H1 (cell line): ENCODE measurements around the gene ST3GAL3. TPM values are rescaled to one million over a fixed set of nuclear protein-coding genes. Genes with fewer than 3 reads are reported as not detected.

Experiments
- CTCF ChIA-PET: fragments of 300-600 bp; sonication (Branson Sonifier 250); formaldehyde crosslinking; loops from one replicate; lab custom pipeline; 2021; ENCODE audit not compliant: partially characterized antibody; lab: Charles Lee
- POLR2A ChIA-PET: fragments of 300-600 bp; sonication (Branson Sonifier 250); formaldehyde crosslinking; loops from one replicate; lab custom pipeline; 2021; ENCODE audit warnings: inconsistent platforms; ENCODE audit not compliant: partially characterized antibody; lab: Charles Lee
- DNase-seq, 2 experiments: peaks; one replicate each; pipeline versions ENCODE4 v3.0.0 to v3.0.0-alpha.2; 2010 to 2022; ENCODE audit warnings: low spot score in 2 of 2, low read depth in 1 of 2, mixed read lengths in 1 of 2
- FAIRE-seq: peaks from 2 replicates; lab custom pipeline; 2011; peaks lifted over from hg19 to GRCh38; lab: Jason Lieb, UNC
- H2AFZ ChIP-seq: 2 replicates; pipeline ENCODE4 v1.8.1; 2012; ENCODE audit warnings: low read length, inconsistent platforms
- H2AK5ac ChIP-seq: 2 replicates; pipeline ENCODE4 v1.6.1; 2013; ENCODE audit warnings: low read depth, low read length
- H2BK120ac ChIP-seq: replicated peaks from 2 replicates; pipeline ENCODE3; 2013; ENCODE audit warnings: low read depth, low read length, inconsistent platforms
- H2BK12ac ChIP-seq: 2 replicates; pipeline ENCODE4 v1.6.1; 2013; ENCODE audit warnings: low read depth, low read length
- H2BK15ac ChIP-seq: 2 replicates; pipeline ENCODE4 v1.6.1; 2013; ENCODE audit warnings: low read length
- H2BK20ac ChIP-seq: 2 replicates; pipeline ENCODE4 v1.6.1; 2013; ENCODE audit warnings: low read length
- H2BK5ac ChIP-seq: 2 replicates; pipeline ENCODE4 v1.6.1; 2013; ENCODE audit warnings: low read depth, low read length
- H3K14ac ChIP-seq: 2 replicates; pipeline ENCODE4 v1.6.1; 2013; ENCODE audit warnings: inconsistent platforms; ENCODE audit not compliant: insufficient read length
- H3K18ac ChIP-seq: 2 replicates; pipeline ENCODE4 v1.6.1; 2013; ENCODE audit warnings: low read length; ENCODE audit errors: extremely low read depth
- H3K23ac ChIP-seq: 2 replicates; pipeline ENCODE4 v1.6.1; 2013; ENCODE audit warnings: inconsistent platforms; ENCODE audit not compliant: insufficient read length
- H3K23me2 ChIP-seq: 2 replicates; pipeline ENCODE4 v1.6.1; 2013; ENCODE audit warnings: low read depth, low read length
- H3K27ac ChIP-seq: 2 replicates; pipeline ENCODE4 v1.6.1; 2011; ENCODE audit warnings: low read depth, low read length, inconsistent platforms
- H3K27me3 ChIP-seq, 4 experiments: replicated peaks in 1 of 4; 1 replicate in 1 of 4; 2 replicates in 3 of 4; pipeline versions ENCODE4 v1.6.1 to v1.8.1; 2011 to 2013; ENCODE audit warnings: low read length in 3 of 4, mild to moderate bottlenecking in 3 of 4, inconsistent platforms in 2 of 4, mixed read lengths in 2 of 4, moderate library complexity in 1 of 4; ENCODE audit not compliant: control insufficient read depth in 3 of 4, insufficient read depth in 3 of 4; ENCODE audit errors: extremely low read depth in 1 of 4
- H3K36me3 ChIP-seq, 4 experiments: 2 replicates each; pipeline versions ENCODE4 v1.6.1 to v1.8.1; 2011 to 2013; ENCODE audit warnings: mild to moderate bottlenecking in 4 of 4, low read length in 3 of 4, moderate library complexity in 2 of 4, control low read depth in 1 of 4, inconsistent platforms in 1 of 4; ENCODE audit not compliant: insufficient read depth in 4 of 4, control insufficient read depth in 2 of 4
- H3K4ac ChIP-seq: replicated peaks from 2 replicates; pipeline ENCODE3; 2013; ENCODE audit warnings: low read length, low read depth, mixed read lengths, inconsistent platforms; ENCODE audit not compliant: insufficient read length
- H3K4me1 ChIP-seq, 4 experiments: replicated peaks in 1 of 4; 1 replicate in 1 of 4; 2 replicates in 3 of 4; pipeline versions ENCODE4 v1.6.1 to v1.8.1; 2011 to 2013; ENCODE audit warnings: low read length in 3 of 4, inconsistent platforms in 2 of 4, mixed read lengths in 1 of 4; ENCODE audit not compliant: insufficient read depth in 4 of 4, control insufficient read depth in 3 of 4
- H3K4me2 ChIP-seq, 2 experiments: 2 replicates each; pipeline versions ENCODE4 v1.6.1 to v1.8.1; 2011 to 2013; ENCODE audit warnings: low read depth in 2 of 2, low read length in 2 of 2, control low read depth in 1 of 2, inconsistent platforms in 1 of 2, mild to moderate bottlenecking in 1 of 2; ENCODE audit not compliant: insufficient read depth in 1 of 2
- H3K4me3 ChIP-seq, 4 experiments: fragments of 200-600, 300-600 bp in 1 of 4; sonication (generic), shearing (Covaris generic), sonication (Bioruptor Twin) in 1 of 4; 2 replicates each; pipeline versions ENCODE4 v1.5.1 to v1.8.1; 2011 to 2016; ENCODE audit warnings: low read length in 4 of 4, low read depth in 3 of 4, control low read depth in 2 of 4, inconsistent platforms in 2 of 4, mild to moderate bottlenecking in 2 of 4, mixed read lengths in 1 of 4, moderate library complexity in 1 of 4; ENCODE audit not compliant: insufficient read depth in 2 of 4; ENCODE audit errors: extremely low read depth in 1 of 4
- H3K56ac ChIP-seq: replicated peaks from 2 replicates; pipeline ENCODE3; 2013; ENCODE audit warnings: low read depth, mild to moderate bottlenecking, mixed read lengths, low read length, inconsistent platforms; ENCODE audit not compliant: insufficient read length
- H3K79me1 ChIP-seq: 2 replicates; pipeline ENCODE4 v1.6.1; 2013; ENCODE audit warnings: low read depth, low read length, control low read depth
- H3K79me2 ChIP-seq, 2 experiments: 2 replicates each; pipeline versions ENCODE4 v1.6.1 to v1.8.1; 2012 to 2013; ENCODE audit warnings: low read length in 2 of 2, mild to moderate bottlenecking in 2 of 2, inconsistent platforms in 1 of 2; ENCODE audit not compliant: insufficient read depth in 2 of 2, control insufficient read depth in 1 of 2
- H3K9ac ChIP-seq, 4 experiments: replicated peaks in 1 of 4; 1 replicate in 1 of 4; 2 replicates in 3 of 4; pipeline versions ENCODE4 v1.6.1 to v1.8.1; 2011 to 2013; ENCODE audit warnings: low read depth in 3 of 4, low read length in 3 of 4, control low read depth in 2 of 4, mild to moderate bottlenecking in 2 of 4, moderate library complexity in 2 of 4, inconsistent platforms in 1 of 4; ENCODE audit errors: extremely low read depth in 1 of 4
- H3K9me3 ChIP-seq, 2 experiments: 2 replicates each; pipeline versions ENCODE4 v1.6.1 to v1.8.1; 2012 to 2013; ENCODE audit warnings: mild to moderate bottlenecking in 2 of 2, moderate library complexity in 2 of 2, control low read depth in 1 of 2, inconsistent platforms in 1 of 2, low read depth in 1 of 2, low read length in 1 of 2, mixed read lengths in 1 of 2; ENCODE audit not compliant: insufficient read depth in 2 of 2
- H4K20me1 ChIP-seq, 2 experiments: replicated peaks in 1 of 2; 2 replicates each; pipeline versions ENCODE3 to v1.8.1; 2011 to 2013; ENCODE audit warnings: inconsistent platforms in 2 of 2, low read length in 2 of 2, mild to moderate bottlenecking in 1 of 2; ENCODE audit not compliant: insufficient read depth in 2 of 2, control insufficient read depth in 1 of 2
- H4K5ac ChIP-seq: 2 replicates; pipeline ENCODE4 v1.6.1; 2013; ENCODE audit warnings: low read length, low read depth, mixed read lengths, inconsistent platforms; ENCODE audit not compliant: insufficient read length
- H4K8ac ChIP-seq: 2 replicates; pipeline ENCODE4 v1.8.0; 2013; ENCODE audit warnings: mild to moderate bottlenecking, moderate library complexity, low read length, inconsistent platforms; ENCODE audit not compliant: insufficient read depth; ENCODE audit errors: extremely low read depth
- H4K91ac ChIP-seq: replicated peaks from 2 replicates; pipeline ENCODE3; 2013; ENCODE audit warnings: low read length, mixed read lengths, inconsistent platforms; ENCODE audit not compliant: insufficient read length
- CBX5 ChIP-seq: fragments of 300-800, 300-1000 bp; sonication (generic); IDR thresholded peaks from 2 replicates; pipeline ENCODE4 v1.7.1; 2016; ENCODE audit warnings: antibody characterized with exemption, low read length, low read depth
- CTBP2 ChIP-seq: IDR thresholded peaks from 2 replicates; pipeline ENCODE4 v1.7.0; 2011; ENCODE audit warnings: borderline replicate concordance, mild to moderate bottlenecking, moderate library complexity, mixed read lengths, low read length; ENCODE audit not compliant: insufficient read depth, insufficient read length
- EP300 ChIP-seq, 2 experiments: IDR thresholded peaks; 1 replicate in 1 of 2; 2 replicates in 1 of 2; pipeline ENCODE4 v1.6.1; 2011 to 2012; ENCODE audit warnings: low read depth in 2 of 2, low read length in 2 of 2, mild to moderate bottlenecking in 2 of 2, borderline replicate concordance in 1 of 2, inconsistent platforms in 1 of 2, moderate library complexity in 1 of 2
- FOSL1 ChIP-seq: IDR thresholded peaks from 2 replicates; pipeline ENCODE4 v1.6.1; 2011; ENCODE audit warnings: mild to moderate bottlenecking, low read depth, low read length, moderate library complexity; ENCODE audit not compliant: insufficient read depth
- GABPA ChIP-seq: IDR thresholded peaks from 2 replicates; pipeline ENCODE4 v1.6.1; 2011; ENCODE audit warnings: mild to moderate bottlenecking, low read length, moderate library complexity, borderline replicate concordance; ENCODE audit not compliant: insufficient read depth
- GTF2F1 ChIP-seq: IDR thresholded peaks from 2 replicates; pipeline ENCODE4 v1.6.1; 2012; ENCODE audit warnings: low read depth, low read length, improper control_type of control experiment, borderline replicate concordance
- KDM4A ChIP-seq: IDR thresholded peaks from one replicate; pipeline ENCODE4 v1.7.1; 2012; ENCODE audit warnings: low read depth, mild to moderate bottlenecking, moderate library complexity, low read length, inconsistent platforms; ENCODE audit not compliant: severe bottlenecking
- SRF ChIP-seq: IDR thresholded peaks from 2 replicates; pipeline ENCODE4 v1.6.1; 2011; ENCODE audit warnings: mild to moderate bottlenecking, low read depth, low read length, moderate library complexity
- TCF12 ChIP-seq: IDR thresholded peaks from 2 replicates; pipeline ENCODE4 v1.6.1; 2011; ENCODE audit warnings: low read depth, mild to moderate bottlenecking, low read length
- WGBS, 2 experiments: shearing (Covaris generic) in 1 of 2; methylation state at CpG; one replicate each; pipeline versions ENCODE4 v1.1.6 to v1.1.7; 2013 to 2015; ENCODE audit warnings: low lambda C conversion rate in 2 of 2, mixed read lengths in 2 of 2, inconsistent platforms in 1 of 2, low coverage in 1 of 2, missing lambda C conversion rate in 1 of 2; ENCODE audit not compliant: insufficient replicate concordance in 2 of 2, insufficient coverage in 1 of 2, insufficient read length in 1 of 2; ENCODE audit errors: extremely low coverage in 1 of 2, missing lambda C conversion rate in 1 of 2; 5-methylcytosine and 5-hydroxymethylcytosine counted together
- polyA plus RNA-seq, 7 experiments: library from polyadenylated mRNA; depleted of rRNA in 3 of 7; stranded (reverse) in 5 of 7; unstranded in 2 of 7; fragments of >200 nt in 5 of 7; fragments of 200-250 nt in 2 of 7; gene quantifications; 1 replicate in 5 of 7; 2 replicates in 1 of 7; 4 replicates in 1 of 7; pipeline versions ENCODE4 v1.2.1 to v1.2.3, GENCODE V29; 2011 to 2013; ENCODE audit warnings: missing spikeins in 2 of 7, mixed read lengths in 2 of 7
- total RNA-seq: library from RNA; stranded (reverse); fragmentation: NEBNext Ultra II Directional; extraction: Animal tissue kit (Norgen Biotek cat#: 25700); gene quantifications from 2 replicates; pipeline ENCODE4 v1.2.1, GENCODE V29; 2021
- TF ChIP-seq, protein P1 (sequence below): IDR thresholded peaks from 2 replicates; pipeline ENCODE4 v1.6.1; 2012; ENCODE audit warnings: low read length, inconsistent platforms

Gene ST3GAL3
- total and polyA plus RNA-seq, 2 of the 8 experiments (the other 6 are each of a cell fraction or from before 2014, with no cell fraction given), result 6.8 to 7.0 TPM

DNA sequence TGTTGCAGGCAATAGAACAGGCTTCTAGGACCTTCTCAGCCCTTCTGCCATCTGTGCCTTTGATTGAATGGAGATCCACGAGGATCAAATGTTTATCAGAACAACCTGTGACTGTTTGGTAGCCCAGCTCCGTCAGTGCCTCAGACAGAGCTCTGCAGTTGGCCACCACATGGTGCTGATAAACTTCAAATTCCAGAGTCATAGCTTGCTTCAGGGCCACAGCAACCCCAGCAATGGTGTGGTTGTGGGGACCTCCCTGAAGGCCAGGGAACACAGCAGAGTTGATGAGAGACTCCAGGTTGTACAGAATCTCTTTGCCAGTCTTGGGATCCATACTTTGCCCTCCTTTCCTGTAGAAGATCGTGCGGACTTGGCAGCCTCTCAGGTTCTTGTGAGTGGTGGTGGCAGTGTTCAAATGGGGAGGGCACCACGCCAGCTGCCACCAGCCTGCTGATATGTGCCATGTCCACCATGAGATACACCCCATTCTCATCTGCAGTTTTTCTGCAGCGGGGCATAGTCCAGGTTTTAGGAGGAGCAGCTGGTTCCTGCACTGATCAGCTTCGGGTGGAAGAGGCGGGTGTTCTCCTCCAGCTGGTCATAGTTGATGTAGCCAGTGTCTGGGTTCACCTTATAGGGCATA is 143.4 kb downstream of the ST3GAL3 start:
- H2BK5ac ChIP-seq, result no peak overlapping the region
- H3K23ac ChIP-seq, result no peak overlapping the region
- no peak overlapping the region for H2BK20ac ChIP-seq
- H3K79me1 ChIP-seq, result no peaks in the 10 kb centered on the region
- 0 out of 2 replicates have a peak overlapping the region, but pooled peaks have one; percentile 5 for H2BK15ac ChIP-seq
- no peaks in the 10 kb centered on the region for H3K27me3 ChIP-seq
- H2BK12ac ChIP-seq, result no peak overlapping the region
- peaks cover 0 to 2% (median under 1%) of the 10 kb centered on the region in 4 experiments; a peak in 2 of 7 replicates for H3K4me1 ChIP-seq
- H4K20me1 ChIP-seq, result no peaks in the 10 kb centered on the region
- H4K91ac ChIP-seq, result no peak overlapping the region
- H4K5ac ChIP-seq, result no peak overlapping the region
- no peak overlapping the region for H3K4me2 ChIP-seq
- DNase-seq (peak in 1 of 2 experiments; percentile 26), FAIRE-seq (no peak)
- no peak overlapping the region for H3K14ac ChIP-seq
- no peaks in the 10 kb centered on the region for H3K9me3 ChIP-seq
- no peak overlapping the region for H3K27ac ChIP-seq
- no peak overlapping the region for H2BK120ac ChIP-seq
- ChIA-PET POLR2A (interaction anchor here (0.8 to 1.4 kb wide), 2 partner anchors 12 to 62 kb away, joined by 3 read pairs; no protein-coding TSS in a partner anchor), CTCF (interaction anchor here (1.1 to 3.4 kb wide), 7 partner anchors 10 to 86 kb away, joined by 3 to 19 read pairs (median 5); no protein-coding TSS in a partner anchor)
- H3K18ac ChIP-seq, result no peak overlapping the region
- no peaks in the 10 kb centered on the region for H3K23me2 ChIP-seq
- no peaks in the 10 kb centered on the region for H3K79me2 ChIP-seq
- H3K4me3 ChIP-seq, result no peak overlapping the region
- H2AK5ac ChIP-seq, result no peak overlapping the region
- H3K36me3 ChIP-seq, result no peaks in the 10 kb centered on the region
- H2AFZ ChIP-seq, result no peak overlapping the region
- H3K56ac ChIP-seq, result no peak overlapping the region
- no peak overlapping the region for H3K4ac ChIP-seq
- WGBS, 2 experiments, result 92% methylated on average over 8 of the region's 8 CpGs; no CpG with 5 or more reads in 1 of the 2 experiments
- no peak overlapping the region for H4K8ac ChIP-seq
- H3K9ac ChIP-seq, result no peak overlapping the region
- no peak for TF ChIP-seq CTBP2
- TF ChIP-seq FOSL1, result no peak
- TF ChIP-seq KDM4A, result no peak
- no peak for TF ChIP-seq EP300 (IDR thresholded peaks at IDR 0.05; ENCODE audit: borderline replicate concordance in 1 of 2, low read depth in 2 of 2, low read length in 2 of 2)
- no peak for TF ChIP-seq TCF12
- TF ChIP-seq GABPA, result no peak
- TF ChIP-seq GTF2F1, result no peak
- TF ChIP-seq, protein P1, sequence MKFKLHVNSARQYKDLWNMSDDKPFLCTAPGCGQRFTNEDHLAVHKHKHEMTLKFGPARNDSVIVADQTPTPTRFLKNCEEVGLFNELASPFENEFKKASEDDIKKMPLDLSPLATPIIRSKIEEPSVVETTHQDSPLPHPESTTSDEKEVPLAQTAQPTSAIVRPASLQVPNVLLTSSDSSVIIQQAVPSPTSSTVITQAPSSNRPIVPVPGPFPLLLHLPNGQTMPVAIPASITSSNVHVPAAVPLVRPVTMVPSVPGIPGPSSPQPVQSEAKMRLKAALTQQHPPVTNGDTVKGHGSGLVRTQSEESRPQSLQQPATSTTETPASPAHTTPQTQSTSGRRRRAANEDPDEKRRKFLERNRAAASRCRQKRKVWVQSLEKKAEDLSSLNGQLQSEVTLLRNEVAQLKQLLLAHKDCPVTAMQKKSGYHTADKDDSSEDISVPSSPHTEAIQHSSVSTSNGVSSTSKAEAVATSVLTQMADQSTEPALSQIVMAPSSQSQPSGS, result no peak
- no peak for TF ChIP-seq SRF
- TF ChIP-seq CBX5, result no peak
